NT2/D1 (cell line): ENCODE measurements around the gene L3MBTL4.
"Not testable (repeated sequence)": the region's sequence is repeated elsewhere in the genome, so short reads cannot be mapped to it uniquely, and the experiment has no call there.

Experiments used
- DNase-seq: peaks from one replicate; pipeline ENCODE4 v3.0.0-alpha.2; 2011; ENCODE audit warnings: low read depth, low spot score
- H3K27me3 ChIP-seq: 2 replicates; pipeline ENCODE4 v1.6.0; 2011; ENCODE audit warnings: mild to moderate bottlenecking; ENCODE audit not compliant: insufficient read length, insufficient read depth
- H3K36me3 ChIP-seq: 2 replicates; pipeline ENCODE4 v1.6.1; 2011; ENCODE audit warnings: mild to moderate bottlenecking, low read length, mixed read lengths; ENCODE audit not compliant: insufficient read depth, insufficient read length
- H3K4me1 ChIP-seq: 2 replicates; pipeline ENCODE4 v1.5.1; 2011; ENCODE audit not compliant: insufficient read depth, insufficient read length
- H3K4me3 ChIP-seq: 2 replicates; pipeline ENCODE4 v1.5.1; 2011; ENCODE audit warnings: low read depth; ENCODE audit not compliant: insufficient read length
- H3K9ac ChIP-seq: 2 replicates; pipeline ENCODE4 v1.6.0; 2011; ENCODE audit warnings: low read depth; ENCODE audit not compliant: insufficient read length
- H3K9me3 ChIP-seq: 2 replicates; pipeline ENCODE4 v1.5.1; 2011; ENCODE audit warnings: mild to moderate bottlenecking, low read length; ENCODE audit not compliant: insufficient read depth
- SUZ12 ChIP-seq: IDR thresholded peaks from 2 replicates; pipeline ENCODE4 v1.6.1; 2011; ENCODE audit not compliant: insufficient read length, insufficient read depth; ENCODE audit errors: extremely low read depth
- YY1 ChIP-seq: IDR thresholded peaks from 2 replicates; pipeline ENCODE4 v1.6.1; 2011; ENCODE audit not compliant: insufficient read length, insufficient read depth
- ZNF274 ChIP-seq: IDR thresholded peaks from 2 replicates; pipeline ENCODE4 v1.6.1; 2011; ENCODE audit warnings: mild to moderate bottlenecking, low read depth, low read length

Gene L3MBTL4

DNA sequence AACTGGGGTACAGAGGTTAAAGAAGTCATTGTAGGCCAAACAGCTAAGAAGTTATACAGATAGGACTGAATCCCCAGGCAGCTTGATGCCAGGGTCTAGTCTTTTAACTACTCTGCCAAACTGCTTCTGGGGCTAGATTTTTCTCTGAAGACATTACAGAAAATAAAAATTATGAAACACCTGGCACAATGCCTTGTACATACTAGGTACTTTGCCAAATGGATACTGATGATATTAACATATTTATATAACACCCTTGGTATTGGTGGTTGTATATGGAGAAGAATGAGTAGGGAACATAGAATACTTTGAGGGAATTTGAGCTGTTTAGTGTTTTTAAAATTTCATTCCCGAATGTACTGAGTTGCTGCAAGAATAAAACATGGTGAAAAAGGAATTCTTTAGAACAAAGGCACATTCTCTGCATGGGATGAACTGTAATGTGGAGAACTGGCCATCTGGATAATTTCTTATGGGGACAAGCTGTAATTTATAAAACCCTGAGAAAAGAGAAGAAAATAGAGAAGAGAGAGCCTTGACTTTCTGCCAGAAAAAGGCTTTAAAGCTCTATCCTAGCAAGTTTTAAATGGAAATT is 308.5 kb downstream of the L3MBTL4 start:
- no peaks in the 10 kb centered on the region for H3K36me3 ChIP-seq
- H3K4me1 ChIP-seq, result no peaks in the 10 kb centered on the region
- TF ChIP-seq YY1 (no peak), ZNF274 (no peak), SUZ12 (no peak)
- no peaks in the 10 kb centered on the region for H3K27me3 ChIP-seq
- H3K9ac ChIP-seq, result no peak overlapping the region
- H3K9me3 ChIP-seq, result no peaks in the 10 kb centered on the region
- H3K4me3 ChIP-seq, result no peak overlapping the region
- DNase-seq, result no peak

DNA sequence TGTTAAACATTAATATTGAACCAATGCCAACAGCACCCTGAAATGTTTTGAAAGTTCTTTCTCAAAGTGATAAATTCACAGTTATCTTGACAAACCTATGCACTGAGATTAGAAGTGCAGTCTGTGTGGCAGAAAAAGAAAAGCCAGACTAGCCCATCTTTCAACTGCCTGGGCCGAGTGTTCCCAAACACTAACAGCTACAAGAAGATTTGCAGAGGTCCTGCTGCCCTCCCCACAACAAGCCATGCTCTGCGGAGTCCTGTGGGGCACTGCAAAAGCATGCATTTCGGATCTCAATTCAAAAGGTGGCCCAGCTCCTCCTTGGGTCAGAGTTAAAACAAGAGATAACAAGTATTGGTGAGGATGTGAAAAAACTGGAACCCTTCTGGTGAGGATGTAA is 311.0 kb downstream of the L3MBTL4 start:
- Histone ChIP-seq H3K9me3 (no peaks in the 10 kb centered on the region), H3K36me3 (no peaks in the 10 kb centered on the region), H3K4me1 (no peaks in the 10 kb centered on the region), H3K27me3 (no peaks in the 10 kb centered on the region), H3K4me3 (no peak overlapping the region), H3K9ac (no peak overlapping the region)
- no peak for DNase-seq
- TF ChIP-seq ZNF274 (no peak), SUZ12 (no peak), YY1 (no peak)

DNA sequence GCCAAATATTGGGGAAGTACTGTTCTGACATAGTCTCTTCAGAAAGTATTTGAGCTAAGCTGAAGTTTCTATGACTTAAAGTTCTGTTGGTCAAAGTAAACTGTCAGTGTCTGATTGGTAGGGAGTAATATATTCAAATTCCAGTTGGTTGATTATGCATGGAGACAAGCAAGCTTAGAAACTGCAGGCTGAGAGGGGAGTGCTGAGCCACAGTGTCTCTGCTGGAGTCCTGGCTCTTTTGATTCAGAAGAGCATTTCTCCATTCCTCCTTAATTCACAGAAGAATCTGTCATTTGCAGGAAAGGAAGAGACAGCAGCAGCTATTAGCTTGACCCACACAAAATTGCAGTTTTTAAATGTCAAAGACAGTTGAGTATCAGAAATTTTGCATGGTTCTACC is 318.0 kb downstream of the L3MBTL4 start:
- no peaks in the 10 kb centered on the region for H3K36me3 ChIP-seq
- no peak overlapping the region for H3K9ac ChIP-seq
- H3K9me3 ChIP-seq, result no peaks in the 10 kb centered on the region
- TF ChIP-seq SUZ12 (no peak), YY1 (no peak), ZNF274 (no peak)
- no peak for DNase-seq
- H3K27me3 ChIP-seq, result no peaks in the 10 kb centered on the region
- H3K4me3 ChIP-seq, result no peak overlapping the region
- H3K4me1 ChIP-seq, result no peaks in the 10 kb centered on the region

DNA sequence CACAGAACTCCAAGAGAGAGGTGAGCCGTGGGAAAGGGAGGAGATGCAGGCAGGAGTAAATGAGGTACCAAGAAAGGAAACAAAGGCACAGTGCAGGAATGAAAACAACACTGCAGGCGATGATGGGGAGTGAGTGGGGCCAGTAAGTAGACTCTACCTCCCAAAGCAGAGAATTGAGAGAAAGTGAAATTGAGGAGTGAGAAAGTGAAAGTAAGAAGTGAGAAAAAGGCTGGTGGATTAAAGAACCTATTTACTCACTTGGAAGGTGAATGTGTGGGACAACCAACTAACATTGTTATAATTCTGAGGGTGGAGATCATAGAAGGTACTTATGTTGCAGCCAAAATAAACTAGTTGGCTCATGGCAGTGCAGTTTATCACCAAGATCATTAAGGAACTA is 326.3 kb downstream of the L3MBTL4 start:
- Histone ChIP-seq H3K4me3 (no peak overlapping the region), H3K9ac (no peak overlapping the region), H3K4me1 (no peaks in the 10 kb centered on the region), H3K9me3 (no peaks in the 10 kb centered on the region), H3K27me3 (no peaks in the 10 kb centered on the region), H3K36me3 (no peaks in the 10 kb centered on the region)
- DNase-seq, result no peak
- TF ChIP-seq ZNF274 (no peak), SUZ12 (no peak), YY1 (no peak)

DNA sequence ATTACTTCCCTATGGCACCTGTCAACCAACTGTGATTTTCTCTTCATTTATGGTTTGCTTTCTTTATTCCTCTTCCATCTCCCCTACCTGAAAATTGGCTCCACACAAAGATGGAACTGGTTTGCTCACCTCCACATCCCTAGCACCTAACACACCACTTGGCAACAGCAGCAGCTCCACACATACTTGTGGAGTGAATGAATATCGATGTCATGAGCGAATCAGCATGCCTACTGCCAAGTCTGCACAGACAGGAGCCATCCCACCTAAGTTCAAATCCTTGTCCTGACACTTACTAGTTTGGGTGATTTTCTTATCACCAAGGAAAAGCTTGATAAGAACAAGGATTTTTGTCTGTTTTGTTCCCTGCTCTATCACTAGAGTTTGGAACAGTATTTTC is 328.0 kb downstream of the L3MBTL4 start:
- Histone ChIP-seq H3K9ac (no peak overlapping the region), H3K4me3 (no peak overlapping the region), H3K9me3 (no peaks in the 10 kb centered on the region), H3K4me1 (no peaks in the 10 kb centered on the region), H3K27me3 (no peaks in the 10 kb centered on the region), H3K36me3 (no peaks in the 10 kb centered on the region)
- no peak for DNase-seq
- TF ChIP-seq SUZ12 (no peak), YY1 (no peak), ZNF274 (no peak)

DNA sequence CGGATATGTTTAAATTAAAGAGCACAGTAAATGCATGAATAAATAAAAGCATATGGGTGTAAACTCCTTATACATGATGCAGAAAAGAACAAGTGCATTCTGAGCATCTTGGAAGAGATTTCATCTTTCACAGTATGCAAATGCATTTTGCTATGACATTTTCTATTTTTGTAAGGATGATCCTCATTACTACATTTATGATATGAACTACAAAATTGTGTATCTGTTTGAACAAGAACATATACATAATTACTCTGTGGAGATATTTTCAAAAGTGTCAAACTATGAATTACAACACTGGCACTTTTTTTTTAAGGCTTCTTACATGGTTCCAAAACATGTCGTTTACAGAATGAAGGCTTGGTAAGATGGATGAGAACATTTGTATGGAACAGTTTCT is 335.3 kb downstream of the L3MBTL4 start:
- H3K9ac ChIP-seq, result no peak overlapping the region

DNA sequence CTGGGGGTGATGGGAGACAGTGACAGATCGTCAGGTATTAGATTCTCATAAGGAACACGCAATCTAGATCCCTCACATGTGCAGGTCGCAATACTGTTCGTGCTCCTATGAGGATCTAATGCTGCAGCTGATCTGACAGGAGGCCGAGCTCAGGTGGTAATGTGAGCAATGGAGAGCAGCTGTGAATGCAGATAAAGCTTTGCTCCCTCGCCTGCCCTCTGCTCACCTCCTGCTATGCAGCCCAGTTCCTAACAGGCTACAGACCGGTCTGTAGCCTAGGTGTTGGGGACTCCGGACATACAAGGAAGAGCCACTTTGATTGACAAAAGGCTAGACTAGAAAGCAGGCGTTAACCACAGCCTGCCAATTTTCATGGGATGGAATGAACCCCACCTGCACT is 335.8 kb downstream of the L3MBTL4 start:
- H3K27me3 ChIP-seq, result no peaks in the 10 kb centered on the region
- no peak overlapping the region for H3K9ac ChIP-seq
- DNase-seq, result no peak
- H3K4me3 ChIP-seq, result no peak overlapping the region
- no peaks in the 10 kb centered on the region for H3K9me3 ChIP-seq
- no peak for TF ChIP-seq YY1
- no peak for TF ChIP-seq ZNF274
- no peak for TF ChIP-seq SUZ12
- H3K4me1 ChIP-seq, result no peaks in the 10 kb centered on the region
- H3K36me3 ChIP-seq, result no peaks in the 10 kb centered on the region

More for the DNA sequence above, 335.3 kb downstream of the L3MBTL4 start:
- Histone ChIP-seq H3K4me1 (no peaks in the 10 kb centered on the region), H3K4me3 (no peak overlapping the region), H3K27me3 (no peaks in the 10 kb centered on the region), H3K9me3 (no peaks in the 10 kb centered on the region), H3K36me3 (no peaks in the 10 kb centered on the region)
- no peak for DNase-seq
- no peak for TF ChIP-seq YY1
- TF ChIP-seq ZNF274, result no peak
- TF ChIP-seq SUZ12, result no peak

DNA sequence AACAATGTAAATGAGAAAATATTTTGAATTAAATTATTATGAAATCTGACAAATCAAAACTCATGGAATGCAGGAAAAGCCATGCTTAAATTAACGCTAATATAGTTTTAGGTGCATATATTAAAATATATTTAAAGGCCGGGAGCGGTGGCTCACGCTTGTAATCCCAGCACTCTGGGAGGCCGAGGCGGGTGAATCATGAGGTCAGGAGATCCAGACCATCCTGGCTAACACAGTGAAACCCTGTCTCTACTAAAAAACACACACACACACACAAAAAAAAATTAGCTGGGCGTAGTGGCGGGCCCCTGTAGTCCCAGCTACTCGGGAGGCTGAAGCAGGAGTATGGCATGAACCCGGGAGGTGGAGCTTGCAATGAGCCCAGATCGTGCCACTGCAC is 342.3 kb downstream of the L3MBTL4 start:
- H3K36me3 ChIP-seq, H3K9ac ChIP-seq, H3K4me1 ChIP-seq, H3K27me3 ChIP-seq, DNase-seq, H3K4me3 ChIP-seq, H3K9me3 ChIP-seq: not testable (repeated sequence)
